Mesendoderm (in vitro differentiated cells): ENCODE results near the gene TNK2.

ENCODE experiments used
- DNase-seq: peaks from one replicate; pipeline ENCODE4 v3.0.0; 2013
- H2AK5ac ChIP-seq: 2 replicates; pipeline ENCODE4 v1.6.1; 2013; ENCODE audit warnings: low read length, inconsistent platforms
- H2BK120ac ChIP-seq: 2 replicates; pipeline ENCODE4 v1.6.1; 2013; ENCODE audit warnings: low read depth, mild to moderate bottlenecking, low read length, moderate library complexity, mixed read lengths
- H2BK15ac ChIP-seq: replicated peaks from 2 replicates; pipeline ENCODE4 v1.6.1; 2013; ENCODE audit warnings: low read depth, mild to moderate bottlenecking, moderate library complexity
- H2BK5ac ChIP-seq: 2 replicates; pipeline ENCODE4 v1.6.1; 2013; ENCODE audit warnings: low read length, inconsistent platforms
- H3K18ac ChIP-seq: 2 replicates; pipeline ENCODE4 v1.6.1; 2013; ENCODE audit warnings: mild to moderate bottlenecking, low read length, mixed read lengths
- H3K23ac ChIP-seq: one replicate; pipeline ENCODE4 v1.6.1; 2013; ENCODE audit warnings: low read length
- H3K27ac ChIP-seq: 2 replicates; pipeline ENCODE4 v1.5.1; 2013; ENCODE audit warnings: low read depth, mild to moderate bottlenecking, inconsistent platforms, low read length, moderate library complexity
- H3K27me3 ChIP-seq: 2 replicates; pipeline ENCODE4 v1.6.1; 2013; ENCODE audit warnings: low read length, control low read depth, mild to moderate bottlenecking, inconsistent platforms; ENCODE audit not compliant: insufficient read depth, poor library complexity
- H3K36me3 ChIP-seq: 2 replicates; pipeline ENCODE4 v1.6.1; 2013; ENCODE audit warnings: low read length, inconsistent platforms; ENCODE audit not compliant: control insufficient read depth, insufficient read depth
- H3K4ac ChIP-seq: one replicate; pipeline ENCODE4 v1.6.1; 2013; ENCODE audit warnings: low read depth, mild to moderate bottlenecking, low read length, moderate library complexity
- H3K4me1 ChIP-seq: 2 replicates; pipeline ENCODE4 v1.6.1; 2013; ENCODE audit warnings: low read depth, low read length, inconsistent platforms; ENCODE audit not compliant: control insufficient read depth
- H3K4me2 ChIP-seq: 2 replicates; pipeline ENCODE4 v1.6.1; 2013; ENCODE audit warnings: low read length
- H3K4me3 ChIP-seq: 2 replicates; pipeline ENCODE4 v1.5.1; 2013; ENCODE audit warnings: mild to moderate bottlenecking, low read length
- H3K56ac ChIP-seq: one replicate; pipeline ENCODE4 v1.6.1; 2013; ENCODE audit warnings: low read length
- H3K79me1 ChIP-seq: 2 replicates; pipeline ENCODE4 v1.6.1; 2013; ENCODE audit warnings: low read length, inconsistent platforms
- H3K79me2 ChIP-seq: 2 replicates; pipeline ENCODE4 v1.6.1; 2013; ENCODE audit warnings: mild to moderate bottlenecking, low read length; ENCODE audit not compliant: control insufficient read depth, insufficient read depth
- H3K9ac ChIP-seq: 2 replicates; pipeline ENCODE4 v1.6.1; 2013; ENCODE audit warnings: low read length, inconsistent platforms
- H4K5ac ChIP-seq: one replicate; pipeline ENCODE4 v1.6.1; 2013; ENCODE audit warnings: low read length
- H4K8ac ChIP-seq: one replicate; pipeline ENCODE4 v1.6.1; 2013; ENCODE audit warnings: low read depth, mild to moderate bottlenecking, control low read depth, low read length, moderate library complexity
- WGBS: extraction: QIAGEN DNeasy Blood & Tissue Kit; methylation state at CpG from one replicate; pipeline ENCODE4 v1.1.7; 2013; ENCODE audit warnings: low lambda C conversion rate, missing lambda C conversion rate; ENCODE audit not compliant: insufficient coverage; ENCODE audit errors: extremely low coverage; 5-methylcytosine and 5-hydroxymethylcytosine counted together

TNK2 gene

GRCh38 chr3:195883160-195883559, 25.2 kb downstream of the TNK2 start:
- Histone ChIP-seq H3K27ac (no peak overlapping the region), H3K23ac (no peak overlapping the region), H3K9ac (no peak overlapping the region), H3K4me2 (no peak overlapping the region), H2BK5ac (no peak overlapping the region), H3K79me2 (no peaks in the 10 kb centered on the region), H3K4ac (no peak overlapping the region), H2BK120ac (no peak overlapping the region), H3K36me3 (peaks cover 2% of the 10 kb centered on the region), H2AK5ac (no peak overlapping the region), H3K4me1 (peaks cover 7% of the 10 kb centered on the region), H2BK15ac (no peak overlapping the region), H3K56ac (no peak overlapping the region), H3K4me3 (no peak overlapping the region), H4K5ac (no peak overlapping the region), H3K79me1 (peaks cover 3% of the 10 kb centered on the region), H3K18ac (no peak overlapping the region), H3K27me3 (no peaks in the 10 kb centered on the region), H4K8ac (no peak overlapping the region)
- DNase-seq, result no peak
- no CpG with 5 or more reads among the region's 21 CpGs for WGBS

- no CpG with 5 or more reads among the region's 19 CpGs for WGBS
- no peak overlapping the region for H3K23ac ChIP-seq
Measured at GRCh38 chr3:195882002-195882441, 26.3 kb downstream of the TNK2 start.

GRCh38 chr3:195881276-195881988, 26.9 kb downstream of the TNK2 start:
- H4K8ac ChIP-seq, result no peak overlapping the region
- H3K27me3 ChIP-seq, result no peaks in the 10 kb centered on the region
- H4K5ac ChIP-seq, result no peak overlapping the region
- H3K56ac ChIP-seq, result no peak overlapping the region
- no peak overlapping the region for H2BK15ac ChIP-seq
- H3K79me2 ChIP-seq, result no peaks in the 10 kb centered on the region
- H3K4me3 ChIP-seq, result no peak overlapping the region
- no peak overlapping the region for H3K27ac ChIP-seq
- H3K4me2 ChIP-seq, result no peak overlapping the region
- no peak overlapping the region for H3K9ac ChIP-seq
- peaks cover 5% of the 10 kb centered on the region for H3K4me1 ChIP-seq
- H3K18ac ChIP-seq, result no peak overlapping the region
- no peak for DNase-seq
- no CpG with 5 or more reads among the region's 12 CpGs for WGBS
- H3K23ac ChIP-seq, result no peak overlapping the region
- no peak overlapping the region for H2BK5ac ChIP-seq
- no peaks in the 10 kb centered on the region for H3K36me3 ChIP-seq
- H3K4ac ChIP-seq, result no peak overlapping the region
- no peak overlapping the region for H2BK120ac ChIP-seq
- no peak overlapping the region for H2AK5ac ChIP-seq
- H3K79me1 ChIP-seq, result no peaks in the 10 kb centered on the region

More at GRCh38 chr3:195882002-195882441, 26.3 kb downstream of the TNK2 start:
- H3K4ac ChIP-seq, result no peak overlapping the region
- no peak overlapping the region for H2BK15ac ChIP-seq
- H3K27me3 ChIP-seq, result no peaks in the 10 kb centered on the region
- H3K4me3 ChIP-seq, result no peak overlapping the region
- no peak for DNase-seq
- no peak overlapping the region for H2BK120ac ChIP-seq
- H3K79me1 ChIP-seq, result no peaks in the 10 kb centered on the region
- H2BK5ac ChIP-seq, result no peak overlapping the region
- H3K9ac ChIP-seq, result no peak overlapping the region
- no peak overlapping the region for H3K4me2 ChIP-seq
- peaks cover 7% of the 10 kb centered on the region for H3K4me1 ChIP-seq
- H3K18ac ChIP-seq, result no peak overlapping the region
- H3K79me2 ChIP-seq, result no peaks in the 10 kb centered on the region
- H3K56ac ChIP-seq, result no peak overlapping the region
- H4K8ac ChIP-seq, result no peak overlapping the region
- H2AK5ac ChIP-seq, result no peak overlapping the region
- no peaks in the 10 kb centered on the region for H3K36me3 ChIP-seq
- no peak overlapping the region for H3K27ac ChIP-seq
- H4K5ac ChIP-seq, result no peak overlapping the region

GRCh38 chr3:195880037-195880431, 28.3 kb downstream of the TNK2 start:
- Histone ChIP-seq H3K9ac (no peak overlapping the region), H2AK5ac (no peak overlapping the region), H3K23ac (no peak overlapping the region), H3K79me2 (no peaks in the 10 kb centered on the region), H3K4me3 (no peak overlapping the region), H2BK5ac (no peak overlapping the region), H2BK15ac (no peak overlapping the region), H3K4me2 (no peak overlapping the region), H3K4ac (no peak overlapping the region), H4K8ac (no peak overlapping the region), H3K18ac (no peak overlapping the region), H3K27ac (no peak overlapping the region), H3K36me3 (no peaks in the 10 kb centered on the region), H3K79me1 (no peaks in the 10 kb centered on the region), H3K56ac (no peak overlapping the region), H2BK120ac (no peak overlapping the region), H3K4me1 (no peaks in the 10 kb centered on the region), H4K5ac (no peak overlapping the region), H3K27me3 (no peaks in the 10 kb centered on the region)
- DNase-seq, result no peak
- no CpG with 5 or more reads among the region's 4 CpGs for WGBS

GRCh38 chr3:195879416-195880036, 28.8 kb downstream of the TNK2 start:
- Histone ChIP-seq H3K4me2 (no peak overlapping the region), H2BK5ac (no peak overlapping the region), H3K79me2 (no peaks in the 10 kb centered on the region), H2BK120ac (no peak overlapping the region), H2BK15ac (no peak overlapping the region), H2AK5ac (no peak overlapping the region), H3K56ac (no peak overlapping the region), H3K36me3 (no peaks in the 10 kb centered on the region), H3K4ac (no peak overlapping the region), H3K27ac (no peak overlapping the region), H3K18ac (no peak overlapping the region), H4K8ac (no peak overlapping the region), H3K4me1 (no peaks in the 10 kb centered on the region), H3K9ac (no peak overlapping the region), H3K23ac (no peak overlapping the region), H4K5ac (no peak overlapping the region), H3K27me3 (no peaks in the 10 kb centered on the region), H3K4me3 (no peak overlapping the region), H3K79me1 (no peaks in the 10 kb centered on the region)
- WGBS, result no CpG with 5 or more reads among the region's 16 CpGs
- DNase-seq, result no peak
